ENCODE measurements around the gene ATF4.

Gene ATF4

DNA sequence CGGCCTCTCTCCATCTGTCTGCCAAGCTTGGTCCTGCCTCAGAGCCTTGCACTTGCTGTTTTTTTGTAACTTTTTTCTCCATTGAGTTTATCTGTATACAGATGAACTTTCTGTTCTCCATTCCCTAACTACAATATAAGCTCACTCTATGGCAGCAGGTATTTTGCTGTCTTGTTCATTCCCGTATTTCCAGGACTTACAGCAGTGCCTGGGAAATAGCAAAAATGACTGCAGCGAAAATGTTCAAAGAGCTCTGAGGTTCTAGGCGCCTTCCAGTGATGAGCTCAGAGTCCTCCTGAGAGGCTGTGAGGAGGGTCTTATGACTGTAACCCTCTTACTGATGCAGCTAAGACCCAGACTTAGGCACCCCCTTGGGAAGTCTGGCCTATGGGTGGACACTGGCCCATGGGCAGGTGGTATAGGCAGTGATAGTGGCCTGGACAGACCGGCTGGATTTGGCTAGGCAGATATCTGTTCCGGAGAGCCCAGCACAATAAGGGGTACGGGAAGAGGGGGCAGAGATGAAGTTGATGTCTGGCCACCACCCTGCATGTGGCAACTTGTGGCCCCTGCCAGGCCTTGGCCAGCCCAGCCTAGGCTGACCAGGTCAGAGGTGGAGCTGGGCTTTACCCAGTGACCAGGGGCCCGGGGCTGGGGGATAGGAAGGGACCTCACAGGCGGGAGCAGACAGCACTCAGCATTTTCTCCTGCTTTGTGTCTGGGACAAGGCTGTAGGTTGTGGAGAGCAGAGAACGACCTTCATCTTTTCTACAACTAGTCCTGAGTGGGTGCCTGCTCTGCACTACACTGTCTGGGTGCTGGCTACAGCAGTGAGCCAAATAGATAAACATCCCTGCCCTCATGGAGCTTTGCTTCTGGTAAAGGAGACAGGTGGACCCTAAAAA lies 4.6 kb downstream of the ATF4 start:
- Mint-ChIP-seq H3K27me3 (no peaks in the 10 kb centered on the region), H3K36me3 (peaks cover 28% of the 10 kb centered on the region), H3K4me1 (peaks cover 63% of the 10 kb centered on the region), H3K9me3 (no peaks in the 10 kb centered on the region), H3K27ac (peak overlapping the region; percentile 74), H3K4me3 (peak overlapping the region; percentile 45)
- DNase-seq (ENCODE audit: low spot score in 2 of 2) (no peak), ATAC-seq (ENCODE audit: low read depth) (no peak)

- DNase-seq (ENCODE audit: low spot score in 2 of 2) (no peak), ATAC-seq (ENCODE audit: low read depth) (no peak)
- Mint-ChIP-seq H3K27me3 (no peaks in the 10 kb centered on the region), H3K36me3 (peaks cover 29% of the 10 kb centered on the region), H3K9me3 (no peaks in the 10 kb centered on the region), H3K27ac (peak overlapping the region; percentile 74), H3K4me1 (peaks cover 67% of the 10 kb centered on the region), H3K4me3 (peak overlapping the region; percentile 37)
Measured at GRCh38 chr22:39525658-39525975, 5.3 kb downstream of the ATF4 start.

GRCh38 chr22:39526736-39527171 lies 6.4 kb downstream of the ATF4 start:
- H3K4me1 Mint-ChIP-seq = peaks cover 77% of the 10 kb centered on the region
- no peaks in the 10 kb centered on the region for H3K27me3 Mint-ChIP-seq
- peak overlapping the region; percentile 12 for H3K4me3 Mint-ChIP-seq
- DNase-seq (ENCODE audit: low spot score in 2 of 2) (no peak), ATAC-seq (ENCODE audit: low read depth) (peak; percentile 16)
- H3K36me3 Mint-ChIP-seq = peaks cover 27% of the 10 kb centered on the region
- peak overlapping the region; percentile 88 for H3K27ac Mint-ChIP-seq
- no peaks in the 10 kb centered on the region for H3K9me3 Mint-ChIP-seq

DNA sequence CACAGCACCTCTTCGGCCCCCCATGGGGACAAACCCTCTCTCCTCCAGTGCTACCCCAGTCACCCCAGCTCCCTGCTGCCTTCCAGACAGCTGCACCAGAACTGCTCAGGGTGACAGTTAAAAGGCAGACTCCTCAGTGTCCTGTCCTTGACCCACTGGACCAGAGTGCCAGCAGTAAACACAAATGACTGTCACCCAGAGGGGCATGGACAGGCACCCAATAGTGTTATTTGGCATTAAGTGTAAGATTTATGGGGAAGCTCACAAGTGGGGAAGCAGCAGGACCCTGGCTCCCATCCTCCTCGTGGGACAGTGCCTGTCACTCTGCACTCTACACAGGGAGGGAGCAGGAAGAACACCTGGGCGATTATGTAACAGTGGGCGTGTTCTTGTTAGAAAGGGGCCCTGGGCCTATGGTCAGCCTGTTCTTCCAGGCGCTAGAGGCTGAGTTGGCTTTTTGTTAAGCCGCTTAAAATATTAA lies 7.2 kb downstream of the ATF4 start:
- Mint-ChIP-seq H3K9me3 (no peaks in the 10 kb centered on the region), H3K4me3 (peak overlapping the region; percentile 54), H3K4me1 (peaks cover 73% of the 10 kb centered on the region), H3K36me3 (peaks cover 23% of the 10 kb centered on the region), H3K27me3 (no peaks in the 10 kb centered on the region), H3K27ac (peak overlapping the region; percentile 88)
- ATAC-seq (ENCODE audit: low read depth) (no peak), DNase-seq (ENCODE audit: low spot score in 2 of 2) (no peak)

DNA sequence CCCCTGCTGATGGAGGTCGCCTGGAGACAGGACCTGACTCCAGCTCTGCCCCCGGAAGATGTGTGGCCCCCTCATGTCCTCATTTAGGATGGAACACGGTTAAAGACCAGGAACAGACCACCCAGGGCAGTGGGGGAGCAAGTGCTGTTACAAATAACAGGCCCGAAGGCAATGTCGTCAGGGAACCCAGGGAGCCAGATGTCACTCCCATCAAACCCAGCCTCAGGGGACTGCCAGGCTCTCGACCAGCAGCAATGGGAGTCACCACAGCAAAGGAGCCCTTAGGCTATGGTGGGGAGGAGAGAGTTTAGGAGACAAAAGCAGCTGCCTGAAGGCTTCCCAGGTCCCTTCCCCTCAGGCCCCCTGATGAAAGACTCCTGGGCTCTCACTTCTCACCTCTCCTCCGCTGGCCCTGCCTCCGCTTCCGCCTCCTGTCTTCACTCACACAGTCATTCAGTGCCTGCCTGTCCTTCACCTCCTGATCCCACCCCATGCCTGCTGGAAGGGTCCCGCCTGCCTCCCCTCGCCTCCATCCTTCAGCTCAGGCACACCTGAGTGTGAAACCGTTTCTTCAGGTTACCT lies 7.8 kb downstream of the ATF4 start:
- H3K27ac Mint-ChIP-seq = peak overlapping the region; percentile 88
- H3K27me3 Mint-ChIP-seq = no peaks in the 10 kb centered on the region
- peak overlapping the region; percentile 78 for H3K4me3 Mint-ChIP-seq

DNA sequence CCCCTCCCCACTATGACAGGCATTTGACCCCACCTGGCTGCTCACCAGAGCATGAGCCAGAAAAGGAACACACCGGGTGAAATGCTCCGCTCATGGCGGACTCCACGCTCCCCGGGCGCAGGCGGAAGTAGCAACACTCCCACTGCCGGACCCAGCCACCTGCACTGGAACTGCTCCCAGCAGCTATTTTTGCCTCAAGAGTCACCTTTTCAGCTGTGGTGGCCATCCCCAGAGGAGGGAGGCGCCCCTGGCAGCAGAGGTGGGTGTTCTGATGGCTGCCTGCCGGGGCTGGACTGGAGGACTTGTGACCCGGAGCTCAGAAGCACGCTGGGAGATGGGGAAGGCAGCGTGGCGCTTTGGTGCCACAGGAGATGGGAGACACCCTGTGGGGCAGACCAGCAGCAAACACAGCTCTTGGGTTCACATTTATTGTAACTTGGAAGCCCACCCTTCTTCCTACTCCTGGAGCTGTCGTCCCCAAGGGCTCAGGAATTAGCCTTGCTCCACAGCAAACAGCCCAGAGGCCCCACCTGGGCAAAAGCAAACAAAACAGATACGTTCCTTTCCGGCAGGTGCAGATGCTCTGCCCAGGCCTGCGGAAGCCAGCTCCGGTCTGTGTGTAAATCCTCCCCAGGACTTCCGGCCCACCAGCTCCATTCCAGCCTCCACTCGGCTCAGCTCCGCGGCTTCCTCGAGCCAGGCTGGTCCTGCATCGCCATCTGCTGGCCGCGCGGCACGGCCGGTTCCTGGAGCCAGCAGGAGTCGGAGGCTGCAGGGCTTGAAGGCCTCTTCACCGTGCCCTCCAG lies 8.5 kb downstream of the ATF4 start:
- peak overlapping the region; percentile 88 for H3K27ac Mint-ChIP-seq
- H3K36me3 Mint-ChIP-seq = peaks cover 20% of the 10 kb centered on the region
- H3K4me3 Mint-ChIP-seq = peak overlapping the region; percentile 78
- no peaks in the 10 kb centered on the region for H3K9me3 Mint-ChIP-seq
- ATAC-seq (ENCODE audit: low read depth) = peak; percentile 30
- peaks cover 63% of the 10 kb centered on the region for H3K4me1 Mint-ChIP-seq
- DNase-seq (ENCODE audit: low spot score in 2 of 2) = peak; percentile 93 to 95
- no peaks in the 10 kb centered on the region for H3K27me3 Mint-ChIP-seq

More for the DNA sequence above, 7.8 kb downstream of the ATF4 start:
- no peaks in the 10 kb centered on the region for H3K9me3 Mint-ChIP-seq
- H3K36me3 Mint-ChIP-seq = peaks cover 23% of the 10 kb centered on the region
- DNase-seq (ENCODE audit: low spot score in 2 of 2) = no peak
- H3K4me1 Mint-ChIP-seq = peaks cover 67% of the 10 kb centered on the region
- no peak for ATAC-seq (ENCODE audit: low read depth)

- Mint-ChIP-seq H3K36me3 (peaks cover 20% of the 10 kb centered on the region), H3K4me3 (peak overlapping the region; percentile 78), H3K27me3 (no peaks in the 10 kb centered on the region), H3K4me1 (peaks cover 60% of the 10 kb centered on the region), H3K9me3 (no peaks in the 10 kb centered on the region), H3K27ac (peak overlapping the region; percentile 88)
- DNase-seq (ENCODE audit: low spot score in 2 of 2) (no peak), ATAC-seq (ENCODE audit: low read depth) (no peak)
Measured at GRCh38 chr22:39529487-39529851, 9.1 kb downstream of the ATF4 start.

DNA sequence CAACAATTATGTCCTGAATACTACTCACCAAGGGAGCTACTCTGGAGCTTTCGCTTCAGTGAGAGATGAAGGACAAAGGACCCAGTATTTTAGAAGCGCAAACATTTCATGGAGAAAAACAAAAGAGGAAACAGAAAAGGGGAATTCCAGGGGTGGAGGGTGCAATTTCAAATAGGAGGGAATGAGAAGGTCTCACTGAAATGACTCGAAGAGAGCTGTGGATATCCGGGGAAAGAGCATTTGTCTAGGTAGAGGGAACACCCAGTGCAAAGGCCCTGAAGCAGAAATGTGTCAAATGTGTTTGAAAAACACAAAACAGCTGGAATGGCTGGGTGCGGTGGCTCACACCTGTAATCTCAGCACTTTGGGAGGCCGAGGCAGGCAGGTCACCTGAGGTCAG lies 9.8 kb downstream of the ATF4 start:
- Mint-ChIP-seq H3K36me3 (peaks cover 17% of the 10 kb centered on the region), H3K4me3 (peak overlapping the region; percentile 52), H3K27me3 (no peaks in the 10 kb centered on the region), H3K27ac (peak overlapping the region; percentile 88), H3K9me3 (no peaks in the 10 kb centered on the region), H3K4me1 (peaks cover 54% of the 10 kb centered on the region)
- ATAC-seq (ENCODE audit: low read depth) (no peak), DNase-seq (ENCODE audit: low spot score in 2 of 2) (no peak)

- no peak for ATAC-seq (ENCODE audit: low read depth)
- Mint-ChIP-seq H3K4me3 (peak overlapping the region; percentile 43), H3K27me3 (no peaks in the 10 kb centered on the region), H3K36me3 (peaks cover 14% of the 10 kb centered on the region), H3K4me1 (peaks cover 48% of the 10 kb centered on the region), H3K9me3 (no peaks in the 10 kb centered on the region), H3K27ac (peak overlapping the region; percentile 88)
- DNase-seq (ENCODE audit: low spot score in 2 of 2) = no peak
Measured at GRCh38 chr22:39530692-39531331, 10.4 kb downstream of the ATF4 start.

DNA sequence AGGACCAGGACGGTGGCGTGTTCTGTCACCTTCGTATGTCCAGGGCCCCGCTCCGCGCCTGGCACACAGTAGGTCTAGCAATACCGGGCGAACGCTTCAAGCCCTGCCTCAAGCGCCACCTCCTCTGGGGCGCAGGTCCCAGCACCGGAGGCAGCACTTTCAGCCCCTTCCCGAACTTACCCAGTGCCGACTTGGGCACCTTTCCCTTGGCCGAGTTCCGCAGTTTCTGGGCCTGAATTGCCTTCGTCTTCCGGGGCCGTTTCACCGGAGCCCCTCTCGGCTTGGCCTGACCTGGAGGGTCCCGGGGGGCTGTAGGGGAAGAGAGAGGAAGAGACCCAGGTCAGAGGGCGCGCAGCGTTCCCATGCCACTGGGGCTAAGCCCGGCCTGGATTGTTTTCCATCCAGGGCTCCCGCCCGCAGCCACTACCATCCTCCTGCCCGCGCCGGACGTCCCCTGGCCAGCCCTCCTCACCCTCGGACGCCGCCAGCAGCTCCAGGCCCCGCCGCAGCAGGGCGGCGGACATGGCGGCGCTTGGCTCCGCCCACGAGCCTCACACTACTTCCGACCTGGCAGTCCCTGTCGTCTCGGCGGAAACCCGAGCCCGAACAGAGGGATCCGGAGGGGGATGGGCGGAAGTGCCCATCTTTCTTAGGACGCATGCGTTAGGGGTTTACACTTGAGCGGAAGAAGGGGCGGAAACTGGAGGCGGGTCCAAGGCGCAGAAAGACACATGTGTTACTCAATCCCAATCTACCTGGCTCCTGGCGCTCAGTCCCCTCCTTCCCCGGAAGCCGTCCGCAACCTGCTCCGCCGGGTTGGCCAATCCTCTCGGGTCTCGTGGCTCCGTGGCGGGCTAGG lies 12.1 kb downstream of the ATF4 start, which contains the start of gene RPS19BP1:
Gene RPS19BP1, minus strand, starts transcription at position 534 of the 859 bp plus-strand sequence. Its CDS starts 10 bp downstream, at position 524.
- peak; percentile 75 for ATAC-seq (ENCODE audit: low read depth)
- peak; percentile 89 to 98 for DNase-seq (ENCODE audit: low spot score in 2 of 2)
- H3K4me1 Mint-ChIP-seq = peaks cover 37% of the 10 kb centered on the region
- peak within 1 kb of the TSS; percentile 94 for H3K4me3 Mint-ChIP-seq
- peaks cover 12% of the 10 kb centered on the region for H3K36me3 Mint-ChIP-seq
- H3K9me3 Mint-ChIP-seq = no peaks in the 10 kb centered on the region
- no peaks in the 10 kb centered on the region for H3K27me3 Mint-ChIP-seq
- H3K27ac Mint-ChIP-seq = peak within 1 kb of the TSS; percentile 97

DNA sequence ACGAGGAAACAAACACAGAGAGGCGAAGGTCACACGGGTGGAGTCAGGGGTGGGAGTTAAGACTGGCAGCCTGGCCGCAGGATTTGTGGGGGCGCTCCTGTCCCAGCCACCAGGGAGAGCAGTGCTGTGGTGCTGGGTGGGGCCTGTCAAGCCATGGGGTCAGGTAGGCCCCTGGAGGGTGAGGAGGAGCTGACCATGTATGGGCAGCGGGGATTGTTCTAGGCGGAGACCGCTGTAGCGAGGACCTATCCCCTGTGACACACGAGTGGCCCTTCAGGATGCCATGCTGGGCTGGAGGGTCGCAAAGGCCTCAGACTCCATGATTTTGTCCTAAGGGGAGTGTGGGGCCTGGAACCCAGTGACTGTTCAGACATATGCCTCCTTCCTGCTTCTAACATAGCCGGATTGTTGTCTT lies 13.7 kb downstream of the ATF4 start:
- no peak overlapping the region for H3K4me3 Mint-ChIP-seq
- ATAC-seq (ENCODE audit: low read depth) (no peak), DNase-seq (ENCODE audit: low spot score in 2 of 2) (no peak)
- H3K36me3 Mint-ChIP-seq = peaks cover 12% of the 10 kb centered on the region
- H3K27me3 Mint-ChIP-seq = no peaks in the 10 kb centered on the region
- H3K4me1 Mint-ChIP-seq = peaks cover 25% of the 10 kb centered on the region
- H3K27ac Mint-ChIP-seq = no peak overlapping the region
- no peaks in the 10 kb centered on the region for H3K9me3 Mint-ChIP-seq

- ATAC-seq (ENCODE audit: low read depth) (peak; percentile 23), DNase-seq (ENCODE audit: low spot score in 2 of 2) (peak; percentile 80 to 93)
- Mint-ChIP-seq H3K9me3 (no peaks in the 10 kb centered on the region), H3K4me3 (peak overlapping the region; percentile 14), H3K4me1 (peaks cover 20% of the 10 kb centered on the region), H3K27me3 (no peaks in the 10 kb centered on the region), H3K27ac (no peak overlapping the region), H3K36me3 (peaks cover 11% of the 10 kb centered on the region)
Measured at GRCh38 chr22:39534591-39535356, 14.4 kb downstream of the ATF4 start.
